Transverse colon (tissue), 4 donors: ENCODE measurements around the gene PPME1.

Experiments used
- CTCF ChIP-seq, 5 experiments: fragments of 200-600 bp in 3 of 5; fragments of 450-650 bp in 2 of 5; sonication (generic) in 3 of 5; IDR thresholded peaks; 1 replicate in 2 of 5; 2 replicates in 3 of 5; pipeline ENCODE4 v1.5.1; 2016 to 2017; ENCODE audit warnings: antibody characterized with exemption in 5 of 5, inconsistent platforms in 3 of 5, mild to moderate bottlenecking in 2 of 5, moderate library complexity in 1 of 5
- EP300 ChIP-seq: sonication (generic); formaldehyde crosslinking; IDR thresholded peaks from one replicate; pipeline ENCODE4 v1.6.1; 2017; ENCODE audit warnings: antibody characterized with exemption, low read depth
- POLR2A ChIP-seq: fragments of 450-650 bp; IDR thresholded peaks from one replicate; pipeline ENCODE4 v1.6.1; 2016; ENCODE audit warnings: antibody characterized with exemption, mild to moderate bottlenecking, moderate library complexity
- POLR2AphosphoS5 ChIP-seq, 3 donors: sonication (generic); formaldehyde crosslinking; IDR thresholded peaks; one replicate each; pipeline ENCODE4 v1.6.1; 2016; ENCODE audit warnings: antibody characterized with exemption in 3 of 3

- TF ChIP-seq CTCF (IDR thresholded peaks at IDR 0.05) (no peak), POLR2A (no peak), EP300 (no peak), POLR2AphosphoS5 (IDR thresholded peaks at IDR 0.05) (no peak)
These were observed 98.2 kb downstream of the PPME1 start for GRCh38 chr11:74269161-74269811.
